Measurements from ENCODE around the gene HOXA3.

Gene HOXA3

DNA sequence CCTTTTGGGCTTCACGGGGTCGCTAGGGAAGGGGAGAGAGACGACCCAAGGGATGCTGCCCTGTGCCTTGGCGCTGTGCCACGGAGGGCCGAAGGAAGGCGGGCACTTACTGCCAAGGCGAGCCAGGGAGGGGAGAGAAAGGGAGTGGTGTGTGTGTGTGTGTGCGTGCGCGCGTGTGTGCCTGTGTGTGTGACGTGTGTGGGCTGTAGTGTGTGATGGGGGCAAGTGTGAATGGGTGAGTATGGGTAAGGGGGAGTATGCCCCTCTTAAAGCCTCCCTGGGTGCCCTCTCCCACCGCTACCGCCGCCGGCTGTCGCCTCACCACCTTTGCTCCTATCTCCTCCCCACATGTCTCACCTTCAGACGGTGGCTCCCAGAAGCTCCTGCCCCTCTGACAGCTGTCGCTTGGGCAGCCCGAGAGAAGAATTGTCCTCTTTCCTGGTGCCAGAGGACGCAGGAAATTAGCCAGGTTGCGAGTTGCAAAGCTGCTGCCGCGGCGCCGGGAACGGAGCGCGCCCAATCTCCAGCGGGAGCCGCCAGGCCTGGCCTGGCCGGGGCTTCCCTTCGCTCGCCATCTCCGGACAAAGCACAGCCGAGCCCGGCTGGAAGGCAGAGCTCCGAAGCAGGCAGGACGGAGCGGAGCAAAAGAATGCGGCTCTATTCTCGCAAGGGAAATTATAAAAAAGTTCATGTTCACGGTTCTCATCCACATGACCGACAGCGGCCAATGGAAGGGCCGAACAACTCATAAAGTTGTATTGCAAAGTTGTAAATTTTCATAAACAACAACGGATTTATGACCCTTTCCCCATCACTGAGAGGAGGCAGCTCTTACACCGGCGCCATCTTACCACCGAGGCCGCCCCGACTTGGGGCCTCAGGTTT lies at the start of gene HOXA3:
Gene HOXA3, minus strand, starts transcription at position 653 of the 885 bp plus-strand sequence. CDS start 41,943 bp downstream, outside the sequence.
- peak; percentile 56 for DNase-seq

DNA sequence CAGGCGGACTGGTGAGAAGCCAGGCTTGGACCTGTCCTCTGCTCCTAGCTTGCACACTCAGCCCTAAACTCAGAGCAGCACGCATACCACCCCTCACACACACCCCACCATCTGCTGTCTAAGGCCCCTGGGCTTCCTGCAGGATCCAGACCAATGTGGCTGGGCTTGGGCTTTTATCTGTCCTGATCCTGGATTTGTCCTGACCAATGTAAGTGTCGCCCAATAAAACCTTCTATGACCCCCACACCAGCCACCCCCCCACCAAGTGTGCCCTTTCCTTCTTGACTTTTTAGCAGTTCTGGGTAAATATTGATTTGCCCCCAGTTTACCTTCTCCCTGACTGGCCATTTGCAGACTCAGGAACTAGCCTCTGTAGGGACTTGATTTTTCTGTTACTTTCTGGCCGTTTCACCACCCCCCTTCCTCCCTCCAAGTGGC lies 49.2 kb upstream of the HOXA3 start:
- DNase-seq = no peak

DNA sequence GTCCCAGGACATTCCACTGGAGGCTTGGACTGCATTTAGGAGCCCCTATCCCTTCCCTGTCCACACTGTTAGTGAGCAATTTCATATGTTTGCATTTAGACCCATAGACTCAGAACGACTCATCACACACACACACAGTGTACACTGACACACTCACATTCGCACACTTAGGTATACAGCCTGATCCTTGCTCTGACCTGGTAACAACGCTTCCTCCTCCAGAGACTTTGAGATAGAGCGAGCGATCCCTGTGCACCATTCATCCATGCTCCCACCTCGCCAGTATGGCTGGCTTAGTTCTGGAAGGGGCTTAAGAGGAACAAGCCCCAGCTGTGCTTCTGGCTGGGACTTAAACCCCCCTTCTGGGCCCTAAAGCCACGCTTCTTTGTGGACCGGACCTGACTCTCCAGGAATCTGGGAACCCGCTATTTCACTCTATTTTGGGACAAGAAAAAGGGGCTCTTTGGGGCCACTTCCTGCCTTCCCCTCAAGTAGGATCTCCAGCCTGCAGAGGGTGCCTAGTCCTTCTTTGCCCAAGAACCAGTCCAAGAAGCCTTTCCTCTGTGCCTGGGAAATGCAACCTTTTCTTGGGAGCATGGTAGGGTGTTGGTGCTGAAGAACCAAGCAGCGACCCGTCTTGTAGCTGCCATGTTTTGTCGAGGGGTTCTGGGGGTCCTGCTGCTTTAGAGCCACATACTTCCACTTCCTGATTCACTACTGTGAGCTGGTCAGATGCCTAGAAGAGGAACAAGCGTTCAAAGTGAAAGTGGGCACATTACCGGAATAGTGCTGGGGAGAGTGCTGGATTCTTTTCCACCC lies 48.6 kb upstream of the HOXA3 start:
- peak; percentile 51 for DNase-seq

DNA sequence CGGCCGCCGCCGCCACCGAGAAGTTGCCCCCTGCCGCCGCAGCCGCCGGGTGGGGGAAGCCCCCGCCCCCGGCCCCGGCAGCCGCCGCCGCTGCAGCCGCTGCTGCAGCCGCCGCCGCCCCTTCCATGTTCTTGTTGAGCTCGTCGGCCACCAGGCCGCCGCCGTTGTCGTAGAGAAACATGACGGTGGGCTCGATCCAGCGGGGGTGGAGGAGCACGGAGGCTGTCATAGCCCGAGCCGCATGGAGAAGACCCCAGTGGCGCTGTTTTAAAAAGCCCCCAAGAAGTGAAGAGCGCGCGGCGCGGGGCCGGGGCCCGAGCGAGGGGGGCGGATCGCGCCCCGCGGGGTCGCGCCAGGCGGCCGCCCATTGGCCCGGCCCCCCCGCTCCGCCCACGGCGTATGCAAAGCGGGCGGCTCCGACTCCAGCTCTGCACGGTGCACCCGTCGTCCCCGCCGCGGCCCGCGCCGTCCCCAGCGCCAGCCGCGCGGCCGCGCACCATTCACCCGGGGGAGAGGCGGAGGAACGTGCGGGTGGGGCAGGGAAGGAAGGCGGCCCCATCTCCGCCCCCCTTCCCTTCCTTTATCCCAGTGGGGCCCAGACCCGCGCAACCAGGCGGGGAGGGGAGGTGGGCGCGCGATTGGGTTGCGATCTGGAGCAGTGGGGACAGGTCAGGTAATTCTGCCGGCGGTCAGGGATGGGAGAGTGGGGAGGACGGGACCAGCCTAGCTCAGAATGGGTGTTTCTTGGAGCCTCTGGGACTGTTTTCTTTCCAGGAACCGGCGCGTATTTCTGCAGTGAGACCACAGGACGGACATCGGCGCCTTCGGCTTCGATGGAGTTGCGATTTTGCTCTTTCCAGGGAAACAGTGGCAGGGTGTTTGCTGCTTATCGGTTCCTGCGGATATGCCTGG lies 47.7 kb upstream of the HOXA3 start, which contains the start of gene HOXA13:
Gene HOXA13, minus strand, starts transcription at position 243 of the 912 bp plus-strand sequence. Its CDS starts 14 bp downstream, at position 229.
- DNase-seq = peak; percentile 58

DNA sequence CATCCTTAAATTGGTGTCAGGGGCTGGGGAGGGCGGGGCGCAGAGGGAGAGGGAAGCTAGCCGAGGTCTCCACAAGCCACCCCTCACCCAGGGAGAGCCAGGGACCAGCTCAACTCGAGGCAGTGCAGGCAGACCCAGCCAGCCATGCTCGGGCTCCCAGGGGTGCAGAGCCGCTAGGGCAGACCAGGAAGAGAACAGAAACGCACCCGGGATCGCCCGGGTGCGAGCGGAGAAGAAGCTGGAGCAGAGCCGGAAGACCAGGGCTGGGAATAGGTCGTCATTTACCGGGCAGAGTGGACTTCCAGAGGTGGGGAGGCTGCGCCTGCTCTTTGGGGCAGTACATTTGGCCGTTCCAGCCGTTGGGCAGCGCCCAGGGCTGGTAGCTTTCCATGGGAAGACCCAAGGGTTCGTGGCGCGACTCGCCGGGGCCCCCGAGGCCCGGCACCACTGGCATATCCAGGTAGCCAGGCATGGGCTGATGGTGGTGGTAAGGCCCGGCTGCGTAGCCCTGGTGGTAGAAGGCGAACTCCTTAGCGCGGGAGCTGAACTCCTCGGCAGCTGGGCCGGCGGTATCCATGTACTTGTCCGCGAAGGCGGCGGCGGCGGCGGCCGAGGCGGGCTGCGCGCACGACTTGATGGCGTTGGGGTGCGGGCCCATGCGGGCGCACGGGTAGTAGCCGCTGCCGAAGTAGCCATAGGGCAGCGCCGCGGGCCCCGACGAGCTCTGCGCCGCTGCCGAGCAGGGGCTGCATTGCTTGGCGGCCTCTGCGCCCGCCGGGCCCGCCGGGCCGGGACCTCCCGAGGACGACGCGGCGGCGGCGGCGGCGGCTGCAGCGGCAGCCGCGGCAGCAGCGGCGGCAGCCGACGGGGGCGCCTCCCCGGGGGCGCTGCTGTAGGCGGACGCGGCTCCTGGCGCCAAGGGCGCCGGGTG lies 46.8 kb upstream of the HOXA3 start:
- peak; percentile 64 for DNase-seq

DNA sequence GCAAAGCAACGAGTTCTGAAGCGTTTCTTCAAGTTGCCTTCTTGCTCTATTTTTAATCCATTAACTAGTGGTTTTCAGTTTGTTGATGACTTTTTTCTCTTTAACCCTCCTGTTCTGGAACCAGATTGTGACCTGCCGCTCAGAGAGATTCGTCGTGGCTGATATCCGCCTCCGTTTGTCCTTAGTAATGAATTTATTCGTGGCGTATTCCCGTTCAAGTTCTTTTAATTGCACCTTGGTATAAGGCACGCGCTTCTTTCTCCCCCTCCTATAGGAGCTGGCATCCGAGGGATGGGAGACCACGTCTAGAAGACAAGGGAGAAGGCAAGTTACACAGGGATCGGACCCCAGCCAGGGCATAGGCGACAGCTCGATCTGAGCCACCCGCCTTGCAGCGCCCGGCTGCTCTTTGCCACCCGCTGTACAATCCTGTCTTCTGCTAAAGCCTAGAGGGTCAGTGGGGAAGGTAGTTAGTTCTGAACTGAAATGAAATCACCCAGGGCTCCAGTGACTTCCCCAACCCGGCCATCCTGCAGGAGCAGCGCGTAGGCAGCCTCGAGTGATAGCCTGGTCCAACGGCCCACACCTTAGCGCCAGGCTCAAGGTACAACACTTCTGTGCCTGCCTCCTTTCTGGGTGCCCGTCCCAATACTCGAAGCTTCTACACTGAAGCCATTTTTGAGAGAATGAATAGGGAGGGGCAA lies 45.9 kb upstream of the HOXA3 start:
- DNase-seq = peak; percentile 59

DNA sequence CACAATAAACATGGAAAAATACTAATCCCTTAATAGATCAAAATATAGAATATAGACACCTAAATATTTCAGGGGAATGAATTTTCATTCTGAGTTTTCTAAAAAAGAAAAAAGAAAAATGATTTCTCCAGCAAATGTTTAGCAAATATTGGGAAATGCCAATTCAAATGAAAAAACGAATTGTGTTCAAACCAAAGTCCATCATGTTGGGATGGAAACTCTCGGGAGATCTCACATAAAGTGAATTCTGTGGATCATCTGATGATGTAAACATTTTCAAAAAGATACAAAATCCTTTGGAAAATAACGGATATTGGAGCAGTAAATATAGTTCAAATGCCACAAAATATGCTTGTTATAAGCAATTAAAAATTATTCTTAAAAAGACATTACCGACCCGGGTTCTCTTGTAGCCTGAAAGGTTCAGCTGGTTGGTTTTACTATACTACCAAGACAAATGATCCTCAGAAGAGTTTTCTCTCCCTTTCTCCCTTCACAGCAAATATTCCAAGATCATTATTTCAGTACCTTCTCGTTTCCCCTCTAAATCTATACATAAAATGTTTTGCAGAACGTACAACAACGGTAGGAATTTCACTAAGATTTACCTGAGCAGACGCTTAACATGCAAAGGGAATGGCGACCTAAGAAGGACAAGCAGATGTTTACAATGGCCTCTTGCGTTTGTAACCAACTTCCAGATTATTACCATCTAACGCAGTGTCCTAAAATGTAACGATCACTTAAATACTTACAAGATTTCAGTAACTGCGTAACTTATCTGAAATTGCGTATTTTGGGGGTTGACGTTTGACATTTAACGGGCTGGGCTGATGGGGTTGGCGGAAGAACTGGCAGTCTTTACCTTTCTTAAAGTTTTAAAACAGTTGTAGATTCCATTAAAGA lies 45.0 kb upstream of the HOXA3 start:
- DNase-seq = no peak

DNA sequence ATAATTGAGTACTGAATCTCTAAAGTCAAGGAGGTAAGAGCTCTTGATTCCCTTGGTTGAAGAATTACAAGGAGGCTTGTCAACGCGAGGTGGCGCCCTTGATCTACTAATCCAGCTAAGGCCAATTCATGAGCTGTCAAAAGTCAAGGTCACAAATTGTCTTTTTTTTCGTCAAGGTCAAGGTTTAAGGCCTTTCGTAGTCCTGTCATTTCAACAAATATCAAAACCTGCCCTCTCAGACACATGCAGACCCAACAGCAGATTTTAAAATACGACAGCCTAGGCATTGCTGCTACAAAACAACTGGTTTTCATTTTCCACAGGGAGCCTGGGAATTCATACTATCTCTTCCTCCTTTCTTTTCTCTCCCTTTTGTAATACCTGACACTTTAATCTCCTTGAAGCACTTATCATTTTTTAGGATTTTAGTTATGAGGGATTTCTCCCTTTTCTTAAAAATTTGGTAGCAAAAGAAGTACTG lies 43.9 kb upstream of the HOXA3 start:
- peak; percentile 91 for DNase-seq

DNA sequence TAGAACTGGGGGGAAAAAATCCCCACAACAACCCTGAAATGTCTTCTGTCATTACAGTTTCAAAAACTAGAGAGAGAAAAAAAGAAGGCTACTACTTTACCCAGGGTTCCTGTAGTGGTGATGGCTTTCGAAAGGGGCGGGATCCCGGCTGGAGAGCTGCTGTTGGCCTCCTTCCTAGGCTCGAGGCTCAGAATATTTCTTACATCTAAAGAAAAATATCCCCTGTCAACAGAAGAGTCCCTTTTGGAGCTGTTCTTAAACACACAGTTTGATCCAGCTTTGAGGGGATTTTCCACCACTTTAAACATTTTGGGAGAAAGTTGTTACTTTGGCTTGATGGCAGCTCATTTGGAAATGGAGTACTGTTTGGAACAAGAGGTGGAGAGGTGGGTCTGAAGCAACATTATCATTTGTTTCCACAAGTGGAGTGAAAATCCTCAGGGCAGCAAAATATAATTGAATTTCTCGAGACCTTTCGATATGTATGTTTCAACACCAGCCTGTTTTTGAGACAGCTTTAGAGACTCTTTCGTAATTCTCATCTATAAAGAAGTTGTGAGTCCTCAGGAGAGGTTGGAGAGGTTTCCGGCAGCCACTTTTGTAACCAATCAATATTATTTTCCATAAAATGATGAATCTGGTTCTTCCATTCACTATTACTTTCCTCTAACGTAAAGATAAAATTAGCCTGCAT lies 42.5 kb upstream of the HOXA3 start:
- DNase-seq = no peak

DNA sequence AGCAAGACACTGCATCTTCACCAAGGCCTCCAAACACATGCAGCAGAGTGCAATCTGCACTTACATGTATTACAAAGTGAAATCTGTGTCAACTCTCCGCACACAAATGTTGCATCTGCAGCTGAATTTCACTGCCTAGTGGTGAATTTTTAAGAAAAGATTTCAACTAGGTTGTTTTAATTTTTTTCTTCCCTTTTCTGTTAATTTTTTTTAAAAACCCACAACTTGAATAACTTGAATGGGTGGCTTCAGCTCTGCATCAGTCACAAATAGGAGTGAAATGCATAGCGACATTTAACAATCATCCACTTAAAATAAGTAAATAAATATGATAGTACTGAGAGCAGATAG lies 41.6 kb upstream of the HOXA3 start:
- DNase-seq = no peak

DNA sequence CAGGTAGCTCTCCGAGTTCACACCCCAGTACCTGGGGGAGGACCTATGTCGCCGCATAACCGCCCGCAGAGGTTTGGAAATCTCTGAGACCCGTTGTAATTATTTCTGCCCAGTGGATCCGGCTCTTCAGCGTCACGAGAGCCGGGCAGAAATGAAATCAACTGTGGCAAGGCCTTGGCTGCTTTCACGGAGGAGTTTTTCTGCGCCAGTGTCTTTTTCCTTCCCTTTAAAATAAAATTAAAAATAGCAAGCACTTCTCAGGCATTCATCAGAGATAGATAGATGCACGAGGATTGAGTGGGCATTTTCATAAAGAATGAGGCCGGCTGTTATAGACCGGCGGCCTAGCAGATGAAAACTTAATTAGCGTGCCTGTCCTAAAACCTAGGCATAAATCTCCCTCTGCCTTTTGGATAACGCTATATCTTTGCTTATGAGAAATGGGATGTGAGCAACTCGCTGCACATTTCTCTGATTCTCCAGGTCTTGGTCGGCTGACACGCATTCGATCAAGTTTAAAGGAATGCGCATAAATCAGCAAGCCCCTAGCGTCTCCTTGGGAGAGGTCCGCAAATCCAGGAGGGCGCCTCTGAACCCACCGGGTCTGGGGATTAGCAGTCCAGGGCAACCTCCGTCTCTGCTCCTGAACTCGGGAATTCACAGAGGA lies 41.1 kb upstream of the HOXA3 start:
- peak; percentile 49 for DNase-seq

DNA sequence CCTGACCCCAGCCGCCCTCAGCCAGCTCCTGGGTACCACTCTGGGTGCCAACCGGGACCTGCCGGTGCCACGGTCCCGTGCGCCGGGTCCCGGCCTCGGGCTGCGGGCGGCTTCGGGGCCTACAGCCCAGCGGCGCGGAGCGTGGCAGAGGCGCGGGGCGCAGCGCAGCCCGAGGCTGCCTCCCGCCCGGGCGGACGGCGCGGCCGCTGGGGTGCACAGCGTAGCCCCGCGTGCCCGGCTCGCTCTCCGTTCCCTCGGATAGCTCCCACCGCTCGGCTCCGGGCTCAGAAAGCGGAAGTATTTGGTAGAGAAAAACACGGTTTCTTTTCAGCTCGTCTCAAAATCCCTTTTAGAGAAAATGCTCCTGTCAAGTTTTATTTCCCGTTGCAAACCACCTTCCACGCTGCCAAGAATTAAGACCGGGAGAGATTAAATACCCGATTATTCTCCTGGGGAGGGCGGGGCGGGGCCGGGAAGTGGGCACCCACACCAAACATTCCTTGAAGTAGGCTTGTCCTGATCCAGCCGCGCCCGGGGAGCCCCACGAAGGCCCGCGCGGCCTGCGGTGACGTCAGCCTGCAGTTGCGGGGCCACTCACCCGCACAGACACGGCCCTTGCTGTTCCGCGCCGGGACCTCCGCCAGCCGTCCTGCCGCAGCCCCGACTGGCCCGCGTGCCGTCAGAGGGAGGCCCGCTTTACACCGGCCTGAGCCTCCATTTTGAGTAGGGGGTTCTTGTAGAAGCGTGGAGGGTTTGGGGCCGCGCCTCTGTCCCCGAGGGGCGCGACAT lies 40.4 kb upstream of the HOXA3 start:
- DNase-seq = peak; percentile 53

DNA sequence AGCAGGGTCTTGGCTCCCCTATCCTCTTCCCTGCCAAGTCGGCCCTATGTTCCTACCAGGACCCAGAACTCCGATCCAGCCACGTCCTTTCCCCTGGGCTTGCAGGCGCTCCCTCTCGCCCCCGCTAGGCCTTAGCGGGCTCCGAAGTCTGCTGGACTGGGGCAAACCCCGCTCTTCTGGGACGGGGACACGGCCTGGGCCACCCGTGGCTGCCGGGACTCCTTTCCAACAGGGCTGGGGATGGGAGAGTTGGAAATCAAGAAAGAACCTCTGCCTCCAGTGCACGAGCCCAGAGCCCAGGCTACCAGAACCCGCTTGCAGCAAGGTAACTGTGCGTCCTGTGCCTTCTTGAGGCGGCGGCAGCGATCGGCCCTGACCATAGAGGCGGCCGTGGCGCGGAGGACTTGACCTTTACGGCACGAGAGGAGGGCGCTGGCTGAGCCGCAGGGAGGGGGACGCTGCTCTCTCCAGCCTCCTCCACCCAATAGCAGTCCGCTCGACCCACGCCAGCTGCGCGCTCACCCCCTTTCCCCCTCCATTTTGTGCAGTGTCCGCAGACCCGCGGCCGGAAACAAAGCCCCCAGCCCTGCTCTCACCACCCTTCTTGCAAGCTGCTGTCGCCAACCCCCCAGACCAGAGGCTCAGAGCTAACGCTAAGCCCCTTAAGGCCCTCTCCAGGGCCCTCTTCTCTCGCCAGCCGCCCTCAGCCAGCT lies 39.6 kb upstream of the HOXA3 start:
- DNase-seq = peak; percentile 57

DNA sequence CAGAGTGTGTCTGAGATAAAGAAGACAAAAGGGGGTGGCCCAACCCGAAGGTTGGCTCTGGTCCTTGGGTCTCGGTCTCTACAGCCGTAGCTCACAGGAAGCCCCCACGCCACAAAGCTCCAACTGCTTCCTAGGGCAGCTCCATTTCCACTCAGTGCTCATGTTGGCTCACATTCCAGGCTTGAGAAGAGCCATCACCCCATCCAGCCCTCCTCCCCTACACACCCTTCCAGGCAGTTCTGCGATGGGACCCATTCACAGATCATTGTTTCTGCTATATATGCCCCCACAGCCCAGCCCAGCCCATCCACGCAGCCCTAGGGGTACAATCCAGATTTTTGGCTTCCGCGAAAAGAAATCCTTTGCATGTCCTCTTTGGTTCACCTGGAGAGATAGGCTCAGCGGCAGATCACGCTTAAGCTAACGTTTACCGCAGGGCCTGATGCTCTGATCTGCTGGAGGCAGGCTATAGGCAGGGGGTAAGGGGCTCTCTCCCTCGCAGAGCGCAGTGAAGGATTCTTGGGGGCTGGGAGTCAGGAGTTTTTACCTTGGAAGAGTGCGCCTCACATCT lies 38.9 kb upstream of the HOXA3 start:
- DNase-seq = peak; percentile 46

DNA sequence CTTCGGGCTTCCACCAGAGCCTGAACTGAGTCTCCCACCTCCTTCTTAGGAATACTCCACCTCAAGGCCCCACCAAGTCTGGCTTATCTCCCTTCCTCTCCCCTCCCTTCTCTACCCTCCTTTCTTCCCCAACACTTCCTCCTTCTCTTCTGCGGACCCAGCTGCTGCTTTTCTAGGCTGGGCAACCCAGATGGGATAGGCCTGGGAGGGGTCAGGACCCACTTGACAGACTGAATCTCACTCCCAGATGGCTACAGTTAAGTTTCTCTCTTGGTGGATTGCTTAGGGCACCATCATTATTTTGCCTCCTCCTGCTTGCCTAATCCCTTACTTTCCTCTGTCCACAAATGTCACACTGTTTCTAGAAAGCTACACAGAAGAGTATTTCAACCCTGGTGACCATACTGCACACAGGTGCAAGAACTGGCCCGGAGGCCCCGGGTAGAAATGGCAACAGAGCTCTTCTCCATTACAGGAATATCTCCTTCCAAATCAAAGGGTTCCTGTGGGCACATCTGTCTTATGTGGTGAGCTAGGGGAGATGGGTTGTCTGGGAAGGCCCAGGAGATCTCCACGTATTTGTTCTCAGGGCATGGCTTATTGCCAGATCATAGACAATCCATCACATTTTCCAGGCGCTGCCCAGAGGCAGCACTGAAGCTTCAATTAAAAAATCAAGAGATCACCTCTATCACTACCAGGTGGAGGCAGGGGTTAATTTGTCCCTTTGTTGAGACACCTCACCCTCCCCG lies 37.8 kb upstream of the HOXA3 start:
- peak; percentile 39 for DNase-seq
